Measurements from ENCODE around the gene RDH8. TPM values are rescaled to one million over a fixed set of nuclear protein-coding genes. Genes with fewer than 3 reads are reported as not detected.
"Not testable (repeated sequence)": the region's sequence is repeated elsewhere in the genome, so short reads cannot be mapped to it uniquely, and the experiment has no call there.

The RDH8 gene
- total RNA-seq, 1 experiment from 2014 or later, result not detected

DNA sequence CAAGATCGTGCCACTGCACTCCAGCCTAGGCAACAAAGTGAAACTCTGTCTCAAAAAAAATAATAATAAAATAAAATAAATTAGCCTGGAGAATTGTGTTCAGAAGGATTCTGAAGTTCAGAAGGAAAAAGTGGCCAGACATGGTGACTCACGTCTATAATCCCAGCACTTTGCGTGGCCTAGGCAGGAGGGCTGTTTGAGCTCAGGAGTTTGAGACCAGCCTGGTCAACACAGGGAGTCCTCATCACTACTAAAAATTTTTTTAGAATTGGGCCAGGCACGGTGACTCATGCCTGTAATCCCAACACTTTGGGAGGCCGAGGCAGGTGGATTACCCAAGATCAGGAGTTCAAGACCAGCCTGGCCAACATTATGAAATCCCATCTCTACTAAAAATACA lies 6.0 kb downstream of the RDH8 start:
- no peaks in the 10 kb centered on the region for H3K36me3 ChIP-seq
- DNase-seq, result peak; percentile 36
- H3K27me3 ChIP-seq, result peaks cover 5% of the 10 kb centered on the region; the same call in 1 of the 2 replicates
- H3K9me3 ChIP-seq, result no peaks in the 10 kb centered on the region
- H3K4me3 ChIP-seq, result no peak overlapping the region

- no peak for DNase-seq
- Histone ChIP-seq H3K9me3 (no peaks in the 10 kb centered on the region), H3K4me3 (no peak overlapping the region), H3K27me3 (peaks cover 5% of the 10 kb centered on the region; the same call in 1 of the 2 replicates), H3K36me3 (no peaks in the 10 kb centered on the region)
Observed at GRCh38 chr19:10020851-10021250, 7.6 kb downstream of the RDH8 start.

DNA sequence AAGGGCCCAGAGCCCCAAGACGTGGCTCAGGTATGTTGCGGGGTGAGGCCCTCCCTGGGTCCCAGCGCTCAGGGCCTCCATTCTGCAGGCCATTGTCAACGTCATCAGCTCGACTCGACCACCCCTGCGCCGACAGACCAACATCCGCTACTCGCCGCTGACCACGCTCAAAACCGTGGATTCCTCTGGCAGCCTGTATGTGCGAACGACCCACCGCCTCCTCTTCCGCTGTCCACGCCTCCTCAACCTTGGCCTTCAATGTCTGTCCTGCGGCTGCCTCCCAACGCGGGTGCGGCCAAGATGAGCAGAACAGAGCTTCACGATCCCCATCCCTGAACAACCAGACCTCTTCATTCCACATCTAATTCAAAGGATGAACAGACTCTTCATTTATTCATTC lies 8.2 kb downstream of the RDH8 start:
- no peak overlapping the region for H3K4me3 ChIP-seq
- H3K9me3 ChIP-seq, result no peaks in the 10 kb centered on the region
- H3K36me3 ChIP-seq, result no peaks in the 10 kb centered on the region
- H3K27me3 ChIP-seq, result peaks cover 5% of the 10 kb centered on the region
- no peak for DNase-seq

DNA sequence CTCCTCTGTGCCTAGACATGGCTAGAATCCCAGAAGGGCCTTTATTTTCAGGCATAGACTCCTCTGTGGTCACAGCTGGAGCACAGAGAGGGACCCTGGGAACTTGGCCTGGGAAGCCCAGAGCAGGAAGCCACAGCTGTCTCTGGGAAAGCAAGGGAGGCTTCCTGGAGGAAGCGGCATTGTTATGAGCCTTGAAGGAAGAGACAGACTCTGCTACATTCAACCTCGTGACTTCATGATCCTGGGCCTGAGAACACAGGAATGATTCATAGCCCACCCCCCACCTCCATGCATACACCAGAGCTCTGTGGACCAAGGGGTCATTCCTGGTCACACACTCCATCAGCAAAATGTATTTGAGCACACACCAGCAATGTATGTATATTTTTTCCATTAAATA lies 8.6 kb downstream of the RDH8 start:
- no peak for DNase-seq
- Histone ChIP-seq H3K27me3 (peaks cover 5% of the 10 kb centered on the region), H3K9me3 (no peaks in the 10 kb centered on the region), H3K36me3 (no peaks in the 10 kb centered on the region), H3K4me3 (no peak overlapping the region)

DNA sequence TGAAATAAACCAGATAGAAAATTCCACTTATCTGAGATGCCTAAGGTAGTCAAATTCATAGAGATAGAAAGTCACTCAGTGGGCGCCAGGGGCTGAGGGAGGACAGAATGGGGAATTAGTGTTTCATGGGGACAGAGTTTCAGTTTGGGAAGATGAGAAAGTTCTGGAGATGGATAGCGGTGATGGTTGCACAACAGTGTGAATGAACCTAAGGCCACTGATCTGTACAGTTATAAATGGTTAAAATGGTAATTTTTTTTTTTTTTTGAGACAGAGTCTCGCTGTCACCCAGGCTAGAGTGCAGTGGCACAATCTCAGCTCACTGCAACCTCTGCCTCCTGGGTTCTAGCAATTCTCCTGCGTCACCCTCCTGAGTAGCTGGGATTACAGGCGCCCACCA lies 9.8 kb downstream of the RDH8 start:
- H3K36me3 ChIP-seq, H3K9me3 ChIP-seq, H3K27me3 ChIP-seq, H3K4me3 ChIP-seq, DNase-seq: not testable (repeated sequence)

DNA sequence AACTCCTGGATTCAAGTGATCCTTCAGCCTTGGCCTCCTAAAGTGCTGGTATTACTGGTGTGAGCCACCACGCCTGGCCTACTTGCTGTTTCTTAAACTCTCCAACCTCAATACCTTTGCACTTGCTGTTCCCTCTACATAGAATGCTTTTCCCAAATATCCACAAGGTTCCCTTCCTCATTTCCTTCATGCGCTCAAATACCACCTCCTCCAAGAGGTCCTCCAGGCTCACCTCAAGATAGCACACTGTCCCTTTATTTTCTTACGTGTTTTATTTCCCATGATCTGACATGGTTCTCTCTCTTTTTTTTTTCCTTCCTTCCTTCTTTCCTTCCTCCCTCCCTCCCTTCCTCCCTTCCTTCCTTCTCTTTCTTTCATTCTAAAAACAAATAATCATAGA lies 13.5 kb downstream of the RDH8 start:
- no peaks in the 10 kb centered on the region for H3K36me3 ChIP-seq
- DNase-seq, result no peak
- no peaks in the 10 kb centered on the region for H3K9me3 ChIP-seq
- H3K27me3 ChIP-seq, result peaks cover 25% of the 10 kb centered on the region
- no peak overlapping the region for H3K4me3 ChIP-seq

DNA sequence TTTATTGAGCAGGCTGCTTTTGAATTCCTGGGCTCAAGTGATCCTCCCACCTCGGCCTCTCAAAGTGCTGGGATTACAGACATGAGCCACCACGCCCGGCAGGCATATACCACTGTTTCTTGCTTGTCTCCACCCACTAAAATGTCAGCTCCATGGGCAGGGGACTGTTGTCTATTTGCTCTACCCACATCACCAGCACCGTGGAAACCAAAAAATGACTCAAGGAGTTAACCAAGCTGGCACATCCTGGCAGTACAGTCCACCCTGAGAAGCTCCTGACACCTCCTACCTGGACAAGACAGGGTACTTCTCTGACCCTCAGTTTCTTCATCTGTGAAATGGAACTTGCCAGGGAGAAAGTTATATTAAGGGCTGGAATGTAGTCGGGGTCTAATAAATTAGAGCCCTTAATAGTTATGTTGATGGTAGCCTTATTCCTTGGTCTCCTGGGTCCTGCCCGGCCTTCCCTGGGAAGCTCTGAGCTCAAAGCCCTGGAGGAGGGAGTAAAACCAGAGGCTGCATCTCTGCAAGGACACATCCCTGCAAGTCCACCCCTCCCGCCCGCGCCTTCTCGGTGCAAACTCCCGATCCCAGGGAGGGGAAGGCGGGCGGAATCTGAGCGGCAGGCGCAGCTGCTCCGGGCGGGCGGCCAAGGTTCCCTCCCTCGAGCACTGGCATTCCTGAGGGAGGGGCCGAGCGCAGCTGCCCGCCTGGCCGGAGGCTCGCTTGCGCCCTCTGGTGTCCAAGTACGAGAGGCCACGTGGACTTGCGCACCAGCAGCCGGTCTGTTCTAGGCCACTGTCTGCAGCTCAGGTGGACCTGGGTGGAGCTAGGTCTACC lies 14.1 kb downstream of the RDH8 start:
- DNase-seq, result peak; percentile 97
- Histone ChIP-seq H3K4me3 (0 out of 2 replicates have a peak overlapping the region, but pooled peaks have one; percentile 2), H3K27me3 (peaks cover 31% of the 10 kb centered on the region), H3K9me3 (no peaks in the 10 kb centered on the region), H3K36me3 (no peaks in the 10 kb centered on the region)

DNA sequence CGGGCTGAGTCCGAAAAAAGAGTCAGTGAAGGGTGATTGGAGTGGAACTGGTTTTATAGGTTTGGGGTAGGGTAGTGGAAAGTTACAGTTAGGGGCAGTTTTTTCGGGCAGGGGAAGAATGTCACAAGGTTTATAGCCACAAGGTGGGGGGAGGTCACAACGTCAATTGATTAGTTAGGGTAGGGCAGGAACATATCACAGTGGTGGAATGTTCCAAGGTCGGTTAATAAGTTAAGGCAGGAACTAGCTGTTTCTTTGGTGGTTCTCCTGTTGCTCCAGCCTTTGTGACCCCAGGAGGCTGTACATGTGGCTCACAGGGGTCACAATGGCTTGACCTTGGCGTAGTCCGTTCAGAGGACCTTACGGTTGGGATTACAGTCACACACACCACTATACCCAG lies 20.3 kb downstream of the RDH8 start:
- Histone ChIP-seq H3K36me3 (no peaks in the 10 kb centered on the region), H3K27me3 (peaks cover 85% of the 10 kb centered on the region), H3K4me3 (no peak overlapping the region), H3K9me3 (no peaks in the 10 kb centered on the region)
- no peak for DNase-seq

GRCh38 chr19:10036601-10037071 lies 23.4 kb downstream of the RDH8 start:
- no peaks in the 10 kb centered on the region for H3K36me3 ChIP-seq
- H3K27me3 ChIP-seq, result peaks cover 90% of the 10 kb centered on the region
- no peaks in the 10 kb centered on the region for H3K9me3 ChIP-seq
- no peak overlapping the region for H3K4me3 ChIP-seq
- no peak for DNase-seq

DNA sequence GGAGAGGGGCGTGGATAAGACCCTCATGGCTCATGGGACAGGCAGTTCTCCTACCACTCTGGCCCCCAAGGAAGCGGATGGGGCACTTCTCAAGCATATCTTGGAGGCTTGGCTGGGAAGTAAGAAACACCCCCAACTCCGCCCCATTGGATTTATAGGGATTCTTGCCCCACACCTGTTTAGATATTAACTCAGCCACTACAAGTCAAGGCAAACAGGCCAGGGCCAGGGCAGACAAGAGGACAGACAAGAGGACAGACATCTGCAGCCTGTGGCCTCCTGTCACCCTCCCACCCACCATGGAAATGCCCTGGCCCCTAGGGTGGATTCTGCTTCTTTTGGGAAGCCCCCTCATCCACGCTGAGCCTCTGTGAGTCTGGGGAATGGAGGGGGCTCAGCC lies 24.1 kb downstream of the RDH8 start:
- Histone ChIP-seq H3K36me3 (no peaks in the 10 kb centered on the region), H3K9me3 (no peaks in the 10 kb centered on the region), H3K27me3 (peaks cover 88% of the 10 kb centered on the region), H3K4me3 (no peak overlapping the region)
- no peak for DNase-seq

DNA sequence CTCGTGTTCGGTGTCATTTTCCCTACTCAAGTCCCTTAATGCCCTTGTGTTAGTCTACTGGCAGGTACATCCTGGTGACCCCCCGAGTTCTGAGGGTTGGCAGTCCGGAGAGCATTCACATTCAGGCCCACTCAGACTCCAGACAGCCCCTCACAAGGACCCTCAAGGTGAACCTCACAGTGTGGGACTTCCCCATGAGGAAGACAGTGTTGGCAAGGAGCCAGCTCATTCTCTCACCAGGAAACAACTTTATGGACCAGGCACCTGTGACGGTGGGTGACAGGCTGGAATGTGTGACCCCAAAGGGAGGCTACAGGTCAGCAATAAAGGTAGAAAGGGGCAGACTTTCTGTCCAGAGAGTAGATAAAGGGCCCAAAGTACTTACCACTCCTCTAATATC lies 24.5 kb downstream of the RDH8 start:
- no peaks in the 10 kb centered on the region for H3K36me3 ChIP-seq
- no peak for DNase-seq
- no peak overlapping the region for H3K4me3 ChIP-seq
- H3K9me3 ChIP-seq, result no peaks in the 10 kb centered on the region
- peaks cover 88% of the 10 kb centered on the region for H3K27me3 ChIP-seq

- Histone ChIP-seq H3K27me3 (peaks cover 83% of the 10 kb centered on the region), H3K4me3 (no peak overlapping the region), H3K9me3 (peaks cover 3% of the 10 kb centered on the region; the same call in 1 of the 2 replicates), H3K36me3 (no peaks in the 10 kb centered on the region)
- DNase-seq, result no peak
Observed at GRCh38 chr19:10043286-10043927, 30.1 kb downstream of the RDH8 start.

DNA sequence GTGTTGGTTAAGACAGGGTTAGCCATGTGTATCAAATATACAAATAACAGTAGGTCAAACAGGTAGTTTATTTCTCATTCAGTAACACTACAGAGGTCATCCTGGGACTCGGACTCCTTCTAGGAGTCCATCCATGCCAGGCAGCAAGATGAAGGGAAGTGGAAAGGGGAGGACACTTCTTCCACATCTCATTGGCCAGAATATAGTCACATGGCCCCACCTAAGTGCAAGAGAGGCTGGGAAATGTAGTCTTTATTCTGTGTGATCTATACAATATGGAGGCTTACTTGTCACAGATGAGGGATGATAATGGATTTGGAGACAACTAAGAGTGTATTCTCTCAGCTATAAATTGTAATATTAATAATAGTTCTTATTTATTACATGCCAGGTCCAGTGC lies 31.1 kb downstream of the RDH8 start:
- no peak for DNase-seq
- Histone ChIP-seq H3K4me3 (no peak overlapping the region), H3K9me3 (peaks cover 3% of the 10 kb centered on the region; the same call in 1 of the 2 replicates), H3K36me3 (no peaks in the 10 kb centered on the region), H3K27me3 (peaks cover 77% of the 10 kb centered on the region)

DNA sequence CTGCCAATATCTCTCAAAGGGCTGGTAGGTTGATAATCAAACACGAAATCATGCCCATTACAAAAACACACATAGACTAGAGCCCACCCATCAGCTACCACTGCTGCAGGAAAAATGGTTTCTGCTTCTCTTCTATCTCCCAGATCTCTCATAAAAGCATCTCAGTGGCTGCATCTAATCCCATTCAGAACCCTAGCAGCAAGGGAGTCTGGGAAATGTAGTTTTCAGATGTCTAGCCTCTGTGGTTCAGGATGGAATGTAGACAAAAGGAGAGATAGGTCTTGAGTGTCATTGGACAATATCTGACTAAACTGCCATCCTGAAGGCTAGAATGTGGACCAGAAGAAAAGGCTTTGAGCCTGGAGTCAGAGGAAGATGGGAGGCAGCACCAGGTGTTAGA lies 32.1 kb downstream of the RDH8 start:
- peaks cover 3% of the 10 kb centered on the region; the same call in 1 of the 2 replicates for H3K9me3 ChIP-seq
- H3K36me3 ChIP-seq, result no peaks in the 10 kb centered on the region
- DNase-seq, result no peak
- peaks cover 79% of the 10 kb centered on the region for H3K27me3 ChIP-seq
- H3K4me3 ChIP-seq, result no peak overlapping the region

DNA sequence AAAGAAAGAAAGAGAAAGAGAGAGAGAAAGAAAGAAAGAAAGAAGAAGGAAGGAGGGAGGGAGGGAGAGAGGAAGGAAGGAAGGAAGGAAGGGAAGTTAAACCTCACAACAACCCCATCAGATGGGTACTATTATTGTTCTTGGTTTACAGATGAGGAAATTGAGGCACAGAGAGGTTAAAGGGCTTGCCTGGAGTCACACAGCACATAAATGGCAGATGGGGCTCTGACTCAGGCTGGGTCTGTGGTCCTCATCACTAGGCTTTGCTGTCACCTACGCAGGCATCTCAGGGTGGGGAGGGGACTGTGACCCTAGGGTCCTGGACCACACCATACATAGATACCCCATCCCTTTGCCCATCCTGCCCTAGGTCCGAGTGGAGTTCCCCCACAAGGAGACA lies 36.3 kb downstream of the RDH8 start:
- H3K4me3 ChIP-seq, result no peak overlapping the region
- H3K9me3 ChIP-seq, result peaks cover 3% of the 10 kb centered on the region; the same call in 1 of the 2 replicates
- no peak for DNase-seq
- peaks cover 71% of the 10 kb centered on the region for H3K27me3 ChIP-seq
- no peaks in the 10 kb centered on the region for H3K36me3 ChIP-seq

- Histone ChIP-seq H3K27me3 (peaks cover 52% of the 10 kb centered on the region), H3K4me3 (no peak overlapping the region), H3K9me3 (no peaks in the 10 kb centered on the region), H3K36me3 (no peaks in the 10 kb centered on the region)
- DNase-seq, result no peak
Observed at GRCh38 chr19:10052602-10053360, 39.5 kb downstream of the RDH8 start.

GRCh38 chr19:10061717-10062310 lies 48.5 kb downstream of the RDH8 start:
- Histone ChIP-seq H3K9me3 (peaks cover 15% of the 10 kb centered on the region), H3K36me3 (no peaks in the 10 kb centered on the region), H3K27me3 (peaks cover 61% of the 10 kb centered on the region), H3K4me3 (no peak overlapping the region)
- no peak for DNase-seq
